ENCODE results near the gene MAP4K1. TPM values are rescaled to one million over a fixed set of nuclear protein-coding genes. Genes with fewer than 3 reads are reported as not detected.

The MAP4K1 gene
- total RNA-seq, 2 experiments from 2014 or later, result 282 to 313 TPM

- no peaks in the 10 kb centered on the region for H3K9me3 Mint-ChIP-seq
- ChIA-PET CTCF (no interaction called here), POLR2A (interaction anchor here (1.3 kb wide), 1 partner anchor 13 kb away, joined by 3 read pairs; the partner anchor contains the start of gene ACTN4)
- peaks cover 46% of the 10 kb centered on the region for H3K36me3 Mint-ChIP-seq (ENCODE audit: low read depth)
- peaks cover 81% of the 10 kb centered on the region for H3K4me1 Mint-ChIP-seq
- no peak for DNase-seq
- no peak overlapping the region for H3K27ac Mint-ChIP-seq
- H3K4me3 Mint-ChIP-seq, result no peak overlapping the region
- no peaks in the 10 kb centered on the region for H3K27me3 Mint-ChIP-seq
Observed at GRCh38 chr19:38660724-38661123, 43.0 kb upstream of the MAP4K1 start.

- ChIA-PET CTCF (interaction anchor here (1.2 to 1.9 kb wide), 4 partner anchors 9 to 40 kb away, joined by 3 to 6 read pairs (median 4); partner anchors contain the start of genes ACTN4 and EIF3K), POLR2A (no interaction called here)
- DNase-seq, result no peak
- H3K36me3 Mint-ChIP-seq (ENCODE audit: low read depth), result peaks cover 55% of the 10 kb centered on the region
- H3K4me3 Mint-ChIP-seq, result no peak overlapping the region
- no peaks in the 10 kb centered on the region for H3K9me3 Mint-ChIP-seq
- no peaks in the 10 kb centered on the region for H3K27me3 Mint-ChIP-seq
- peak overlapping the region; percentile 25 for H3K27ac Mint-ChIP-seq
- peaks cover 83% of the 10 kb centered on the region for H3K4me1 Mint-ChIP-seq
Observed at GRCh38 chr19:38658462-38659306, 40.9 kb upstream of the MAP4K1 start.

- H3K27me3 Mint-ChIP-seq, result no peaks in the 10 kb centered on the region
- H3K27ac Mint-ChIP-seq, result peak overlapping the region; percentile 84
Observed at GRCh38 chr19:38657633-38658222, 40.0 kb upstream of the MAP4K1 start.

GRCh38 chr19:38656171-38656981 is 38.6 kb upstream of the MAP4K1 start:
- ChIA-PET POLR2A (no interaction called here), CTCF (interaction anchor here (0.6 to 1.7 kb wide), 6 partner anchors 9 to 254 kb away, joined by 3 to 4 read pairs (median 3); partner anchors contain the start of genes ACTN4 and FAM98C)
- peak overlapping the region; percentile 84 for H3K27ac Mint-ChIP-seq
- peak; percentile 71 for DNase-seq
- H3K27me3 Mint-ChIP-seq, result no peaks in the 10 kb centered on the region
- peak overlapping the region; percentile 49 for H3K4me3 Mint-ChIP-seq
- H3K4me1 Mint-ChIP-seq, result peaks cover 88% of the 10 kb centered on the region
- no peaks in the 10 kb centered on the region for H3K9me3 Mint-ChIP-seq
- peaks cover 56% of the 10 kb centered on the region for H3K36me3 Mint-ChIP-seq (ENCODE audit: low read depth)

More at GRCh38 chr19:38657633-38658222, 40.0 kb upstream of the MAP4K1 start:
- CTCF ChIA-PET, result interaction anchor here (0.6 to 1.9 kb wide), 5 partner anchors 10 to 255 kb away, joined by 3 to 6 read pairs (median 4); partner anchors contain the start of genes ACTN4 and FAM98C
- Mint-ChIP-seq H3K36me3 (ENCODE audit: low read depth) (peaks cover 55% of the 10 kb centered on the region), H3K9me3 (no peaks in the 10 kb centered on the region), H3K4me1 (peaks cover 84% of the 10 kb centered on the region), H3K4me3 (no peak overlapping the region)
- POLR2A ChIA-PET, result no interaction called here
- DNase-seq, result no peak

DNA sequence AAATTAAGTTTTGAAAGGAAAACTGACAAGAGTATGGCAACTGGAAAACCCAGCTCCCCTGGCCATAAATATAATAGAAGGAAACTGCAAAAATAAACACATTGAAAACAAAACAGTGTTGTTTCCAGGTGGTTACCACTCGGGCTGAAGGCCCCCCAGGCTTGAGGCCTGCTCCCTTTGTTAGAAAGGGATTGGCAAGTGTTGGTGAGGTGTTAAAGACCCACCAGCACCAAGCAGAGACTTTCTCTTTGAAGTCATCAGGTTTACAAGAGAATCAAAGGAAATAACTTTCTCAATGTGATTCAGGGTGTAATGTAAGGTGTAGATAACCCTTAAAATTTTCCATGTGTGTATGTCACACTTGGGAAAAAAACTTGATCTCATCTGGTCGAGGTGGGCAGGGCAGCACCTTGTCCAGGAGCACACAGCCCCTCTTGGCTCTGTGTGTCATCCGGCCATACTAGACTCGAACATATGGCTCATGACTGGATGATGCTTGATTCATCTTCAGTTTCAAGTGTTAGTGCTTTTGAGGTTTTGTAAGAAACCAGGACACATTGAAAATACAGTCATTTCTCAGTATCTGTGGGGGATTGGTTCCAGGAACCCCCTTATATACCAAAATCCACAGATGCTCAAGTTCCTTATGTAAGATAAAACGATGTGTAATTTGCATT is 37.5 kb upstream of the MAP4K1 start:
- H3K36me3 Mint-ChIP-seq (ENCODE audit: low read depth), result peaks cover 51% of the 10 kb centered on the region
- H3K4me1 Mint-ChIP-seq, result peaks cover 92% of the 10 kb centered on the region
- POLR2A ChIA-PET, result interaction anchor here (0.5 kb wide), 1 partner anchor 44 kb away, joined by 5 read pairs; no protein-coding TSS in a partner anchor
- DNase-seq, result peak; percentile 43
- peak overlapping the region; percentile 81 for H3K27ac Mint-ChIP-seq
- peak overlapping the region; percentile 56 for H3K4me3 Mint-ChIP-seq
- H3K9me3 Mint-ChIP-seq, result no peaks in the 10 kb centered on the region
- no peaks in the 10 kb centered on the region for H3K27me3 Mint-ChIP-seq
- CTCF ChIA-PET, result interaction anchor here (0.6 to 1.5 kb wide), 2 partner anchors 8 to 54 kb away, joined by 3 read pairs; partner anchors contain the start of gene ACTN4

GRCh38 chr19:38654628-38655055 is 36.9 kb upstream of the MAP4K1 start:
- H3K27me3 Mint-ChIP-seq, result no peaks in the 10 kb centered on the region
- peak overlapping the region; percentile 81 for H3K27ac Mint-ChIP-seq
- H3K4me3 Mint-ChIP-seq, result peak overlapping the region; percentile 56
- H3K9me3 Mint-ChIP-seq, result no peaks in the 10 kb centered on the region
- peaks cover 96% of the 10 kb centered on the region for H3K4me1 Mint-ChIP-seq
- POLR2A ChIA-PET, result interaction anchor here (0.5 kb wide), 1 partner anchor 45 kb away, joined by 5 read pairs; no protein-coding TSS in a partner anchor
- DNase-seq, result no peak
- CTCF ChIA-PET, result no interaction called here
- H3K36me3 Mint-ChIP-seq (ENCODE audit: low read depth), result peaks cover 54% of the 10 kb centered on the region

DNA sequence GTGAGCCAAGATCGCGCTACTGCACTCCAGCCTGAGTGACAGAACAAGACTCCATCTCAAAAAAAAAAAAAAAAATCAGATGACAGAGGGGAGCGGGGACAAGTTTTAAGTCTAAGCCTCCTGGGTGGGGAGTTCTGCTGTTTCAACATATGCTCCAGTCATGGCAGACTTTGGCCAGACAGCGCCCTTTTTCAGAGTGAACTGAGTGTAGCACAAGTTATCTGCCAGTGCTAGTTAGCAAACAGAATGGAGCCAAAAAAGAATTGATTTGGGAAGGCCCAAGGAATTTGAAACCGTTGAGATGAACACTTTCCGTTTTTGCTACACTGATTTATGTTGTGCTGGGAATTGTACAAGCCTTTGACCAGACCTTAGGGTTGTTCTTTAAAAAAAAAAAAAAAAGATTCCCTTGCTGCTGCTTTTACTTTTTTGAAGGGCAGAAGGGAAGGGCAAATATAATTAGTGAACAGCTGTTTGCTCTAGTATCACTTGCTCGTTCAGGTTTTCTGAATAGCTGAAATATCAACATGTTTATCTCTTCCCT is 35.3 kb upstream of the MAP4K1 start:
- Mint-ChIP-seq H3K36me3 (ENCODE audit: low read depth) (peaks cover 65% of the 10 kb centered on the region), H3K27me3 (no peaks in the 10 kb centered on the region), H3K4me3 (no peak overlapping the region), H3K4me1 (peaks cover 97% of the 10 kb centered on the region), H3K27ac (no peak overlapping the region), H3K9me3 (no peaks in the 10 kb centered on the region)
- DNase-seq, result no peak
- CTCF ChIA-PET, result interaction anchor here (0.6 to 0.7 kb wide), 4 partner anchors 161 to 577 kb away, joined by 3 to 6 read pairs (median 4); no protein-coding TSS in a partner anchor
- POLR2A ChIA-PET, result no interaction called here

DNA sequence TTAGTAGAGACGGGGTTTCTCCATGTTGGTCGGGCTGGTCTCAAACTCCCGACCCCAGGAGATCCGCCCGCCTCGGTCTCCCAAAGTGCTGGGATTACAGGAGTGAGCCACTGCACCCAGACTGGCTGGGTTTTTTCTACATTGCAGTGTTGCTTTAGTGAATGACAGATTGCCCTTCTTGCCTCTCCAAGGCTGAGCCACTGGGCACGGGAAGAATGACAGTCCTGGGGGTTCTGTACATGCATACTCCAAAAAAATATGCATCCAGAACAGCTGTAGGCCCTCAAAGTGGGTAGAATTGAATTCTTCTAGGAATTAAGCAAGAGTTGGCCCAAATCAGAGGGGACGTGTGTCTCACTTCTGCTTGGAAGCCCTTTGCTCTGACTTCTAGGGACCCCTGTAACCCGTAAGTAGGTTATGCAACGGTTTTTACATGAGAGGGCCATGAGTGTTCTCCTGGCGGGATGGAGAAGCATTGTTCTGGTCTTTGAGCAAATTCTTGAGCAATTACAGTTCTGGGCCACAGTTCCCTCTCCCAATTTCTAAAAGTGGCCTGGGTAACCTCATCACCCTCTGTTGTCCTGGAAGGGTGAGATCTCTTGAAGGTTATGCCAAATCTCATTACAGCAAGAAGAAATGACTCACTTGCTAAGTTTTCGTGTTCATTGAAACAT is 33.3 kb upstream of the MAP4K1 start:
- H3K36me3 Mint-ChIP-seq (ENCODE audit: low read depth), result peaks cover 51% of the 10 kb centered on the region
- POLR2A ChIA-PET, result no interaction called here
- no peaks in the 10 kb centered on the region for H3K27me3 Mint-ChIP-seq
- H3K4me1 Mint-ChIP-seq, result peaks cover 79% of the 10 kb centered on the region
- no peak for DNase-seq
- no peak overlapping the region for H3K27ac Mint-ChIP-seq
- CTCF ChIA-PET, result interaction anchor here (1.1 kb wide), 1 partner anchor 39 kb away, joined by 4 read pairs; no protein-coding TSS in a partner anchor
- H3K4me3 Mint-ChIP-seq, result peak overlapping the region; percentile 95
- H3K9me3 Mint-ChIP-seq, result no peaks in the 10 kb centered on the region

DNA sequence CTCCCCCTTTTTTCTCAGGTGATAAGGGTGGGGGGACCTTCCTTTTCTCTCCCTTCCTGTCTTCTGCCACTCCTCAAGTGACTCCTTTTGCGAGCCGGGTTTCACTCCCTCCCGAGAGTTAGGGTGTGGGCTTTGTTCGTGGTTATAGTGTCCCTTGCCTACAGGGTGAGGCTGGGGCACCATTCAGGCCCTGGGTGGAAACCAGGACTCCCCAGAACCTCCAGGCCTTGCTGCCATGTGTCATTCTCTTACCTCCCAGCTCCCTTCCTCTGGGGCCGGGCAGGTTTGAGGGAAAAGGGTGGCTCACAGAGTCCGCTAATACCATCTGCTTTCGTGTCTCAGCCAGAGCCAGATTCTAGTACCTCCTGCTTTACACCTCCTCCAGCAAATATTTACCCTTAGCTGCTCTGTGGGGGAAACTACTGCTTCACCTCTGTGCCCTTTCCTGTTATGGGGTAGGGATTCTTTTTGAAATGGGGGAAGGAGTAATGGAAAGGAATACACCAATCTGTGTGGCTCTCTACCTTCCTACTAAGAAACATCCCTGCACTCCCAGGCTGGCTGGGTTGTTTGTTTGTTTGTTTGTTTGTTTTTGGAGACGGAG is 32.5 kb upstream of the MAP4K1 start:
- peaks cover 71% of the 10 kb centered on the region for H3K4me1 Mint-ChIP-seq
- CTCF ChIA-PET, result interaction anchor here (0.7 to 1.1 kb wide), 3 partner anchors 9 to 40 kb away, joined by 4 to 6 read pairs (median 4); no protein-coding TSS in a partner anchor
- peaks cover 47% of the 10 kb centered on the region for H3K36me3 Mint-ChIP-seq (ENCODE audit: low read depth)

GRCh38 chr19:38649305-38650171 is 31.8 kb upstream of the MAP4K1 start:
- CTCF ChIA-PET, result interaction anchor here (0.7 to 2.9 kb wide), 5 partner anchors 10 to 281 kb away, joined by 3 to 10 read pairs (median 4); partner anchors contain the start of genes FAM98C, MRPS12 and SARS2
- Mint-ChIP-seq H3K4me3 (peak overlapping the region; percentile 95), H3K9me3 (no peaks in the 10 kb centered on the region), H3K27ac (no peak overlapping the region), H3K36me3 (ENCODE audit: low read depth) (peaks cover 41% of the 10 kb centered on the region), H3K4me1 (peaks cover 69% of the 10 kb centered on the region), H3K27me3 (no peaks in the 10 kb centered on the region)
- no peak for DNase-seq
- POLR2A ChIA-PET, result no interaction called here

More for the DNA sequence above, 32.5 kb upstream of the MAP4K1 start:
- Mint-ChIP-seq H3K9me3 (no peaks in the 10 kb centered on the region), H3K27me3 (no peaks in the 10 kb centered on the region), H3K4me3 (peak overlapping the region; percentile 95), H3K27ac (no peak overlapping the region)
- no peak for DNase-seq
- POLR2A ChIA-PET, result no interaction called here
